Activated naive CD4-positive, alpha-beta T cell treated with anti-CD3 and anti-CD28 coated beads, Interleukin-2, amount 50 U/mL, for 72 hours (primary cell): ENCODE results near the gene RPL10A. TPM values are rescaled to one million over a fixed set of nuclear protein-coding genes. Genes with fewer than 3 reads are reported as not detected.

Source experiments
- ATAC-seq, 2 donors: fragments of 150-1000 bp; cut with Tn5 transposase; 2 replicates each; pipeline ENCODE4 v1.10.0; 2021; ENCODE audit warnings: mild to moderate bottlenecking in 2 of 2, moderate library complexity in 2 of 2
- DNase-seq, 2 donors: peaks; one replicate each; pipeline ENCODE4 v3.0.0; 2021 to 2022; ENCODE audit warnings: low spot score in 2 of 2
- H3K27ac Mint-ChIP-seq, 2 donors: one replicate each; pipeline ENCODE4 v1.8.0; 2022; ENCODE audit warnings: mild to moderate bottlenecking in 2 of 2, mixed read lengths in 2 of 2
- H3K36me3 Mint-ChIP-seq, 2 donors: one replicate each; pipeline ENCODE4 v1.8.0; 2022; ENCODE audit warnings: mixed read lengths in 2 of 2
- H3K9me3 Mint-ChIP-seq, 2 donors: one replicate each; pipeline ENCODE4 v1.8.0; 2022; ENCODE audit warnings: mixed read lengths in 2 of 2
- total RNA-seq, 2 donors: library from RNA; stranded (reverse); gene quantifications; one replicate each; pipeline ENCODE4 v1.2.3, GENCODE V29; 2022

The RPL10A gene
- total RNA-seq, 2 donors from 2014 or later, result 1,700 to 2,159 TPM

- H3K36me3 Mint-ChIP-seq, result no peaks in the 10 kb centered on the region
- no peaks in the 10 kb centered on the region for H3K9me3 Mint-ChIP-seq
- peak overlapping the region in 1 of 2 donors; percentile 85 for H3K27ac Mint-ChIP-seq
- ATAC-seq, result no peak
- no peak for DNase-seq
These were observed 25.2 kb downstream of the RPL10A start for GRCh38 chr6:35493307-35493983.

GRCh38 chr6:35494161-35494563, 26.0 kb downstream of the RPL10A start:
- Mint-ChIP-seq H3K9me3 (no peaks in the 10 kb centered on the region), H3K27ac (no peak overlapping the region), H3K36me3 (no peaks in the 10 kb centered on the region)
- ATAC-seq (no peak), DNase-seq (no peak)

GRCh38 chr6:35495258-35496035, 27.2 kb downstream of the RPL10A start:
- Mint-ChIP-seq H3K27ac (no peak overlapping the region), H3K9me3 (no peaks in the 10 kb centered on the region), H3K36me3 (no peaks in the 10 kb centered on the region)
- no peak for DNase-seq
- no peak for ATAC-seq

- no peaks in the 10 kb centered on the region for H3K9me3 Mint-ChIP-seq
- no peaks in the 10 kb centered on the region for H3K36me3 Mint-ChIP-seq
- DNase-seq, result no peak
- ATAC-seq, result peak in 1 of 2 donors; percentile 9
- no peak overlapping the region for H3K27ac Mint-ChIP-seq
These were observed 28.0 kb downstream of the RPL10A start for GRCh38 chr6:35496036-35496840.

- H3K36me3 Mint-ChIP-seq, result no peaks in the 10 kb centered on the region
- H3K9me3 Mint-ChIP-seq, result no peaks in the 10 kb centered on the region
- no peak within 1 kb of the TSS for H3K27ac Mint-ChIP-seq
- DNase-seq, result peak; percentile 64 to 71
- ATAC-seq, result peak; percentile 72 to 80
These were observed 28.8 kb downstream of the RPL10A start, which contains the start of gene TEAD3 for GRCh38 chr6:35496841-35497570. Gene TEAD3 (minus strand): TSS chr6:35497079.

- Mint-ChIP-seq H3K36me3 (no peaks in the 10 kb centered on the region), H3K9me3 (no peaks in the 10 kb centered on the region), H3K27ac (no peak overlapping the region)
- peak; percentile 44 to 65 for ATAC-seq
- DNase-seq, result peak in 1 of 2 donors; percentile 49
These were observed 29.6 kb downstream of the RPL10A start for GRCh38 chr6:35497571-35498421.

GRCh38 chr6:35498422-35499067, 30.3 kb downstream of the RPL10A start:
- Mint-ChIP-seq H3K27ac (no peak overlapping the region), H3K9me3 (no peaks in the 10 kb centered on the region), H3K36me3 (no peaks in the 10 kb centered on the region)
- ATAC-seq (no peak), DNase-seq (no peak)

GRCh38 chr6:35499372-35499771, 31.2 kb downstream of the RPL10A start:
- no peaks in the 10 kb centered on the region for H3K36me3 Mint-ChIP-seq
- no peak for ATAC-seq
- no peak for DNase-seq
- H3K9me3 Mint-ChIP-seq, result no peaks in the 10 kb centered on the region
- no peak overlapping the region for H3K27ac Mint-ChIP-seq

GRCh38 chr6:35500782-35501181, 32.6 kb downstream of the RPL10A start:
- H3K9me3 Mint-ChIP-seq, result no peaks in the 10 kb centered on the region
- ATAC-seq, result no peak
- no peaks in the 10 kb centered on the region for H3K36me3 Mint-ChIP-seq
- H3K27ac Mint-ChIP-seq, result no peak overlapping the region
- DNase-seq, result no peak

GRCh38 chr6:35501784-35502183, 33.6 kb downstream of the RPL10A start:
- DNase-seq (no peak), ATAC-seq (no peak)
- no peak overlapping the region for H3K27ac Mint-ChIP-seq
- H3K36me3 Mint-ChIP-seq, result no peaks in the 10 kb centered on the region
- no peaks in the 10 kb centered on the region for H3K9me3 Mint-ChIP-seq

- H3K9me3 Mint-ChIP-seq, result no peaks in the 10 kb centered on the region
- H3K36me3 Mint-ChIP-seq, result no peaks in the 10 kb centered on the region
- no peak overlapping the region for H3K27ac Mint-ChIP-seq
- DNase-seq, result no peak
- ATAC-seq, result no peak
These were observed 35.3 kb downstream of the RPL10A start for GRCh38 chr6:35503534-35503933.

- Mint-ChIP-seq H3K36me3 (no peaks in the 10 kb centered on the region), H3K9me3 (no peaks in the 10 kb centered on the region), H3K27ac (no peak overlapping the region)
- no peak for DNase-seq
- ATAC-seq, result no peak
These were observed 37.8 kb downstream of the RPL10A start for GRCh38 chr6:35505999-35506412.

GRCh38 chr6:35506536-35506935, 38.3 kb downstream of the RPL10A start:
- H3K36me3 Mint-ChIP-seq, result no peaks in the 10 kb centered on the region
- DNase-seq, result no peak
- no peak for ATAC-seq
- H3K27ac Mint-ChIP-seq, result no peak overlapping the region
- H3K9me3 Mint-ChIP-seq, result no peaks in the 10 kb centered on the region

GRCh38 chr6:35507221-35507620, 39.0 kb downstream of the RPL10A start:
- Mint-ChIP-seq H3K36me3 (no peaks in the 10 kb centered on the region), H3K9me3 (no peaks in the 10 kb centered on the region), H3K27ac (no peak overlapping the region)
- no peak for DNase-seq
- ATAC-seq, result no peak

- Mint-ChIP-seq H3K27ac (no peak overlapping the region), H3K36me3 (no peaks in the 10 kb centered on the region), H3K9me3 (no peaks in the 10 kb centered on the region)
- DNase-seq (no peak), ATAC-seq (no peak)
These were observed 39.8 kb downstream of the RPL10A start for GRCh38 chr6:35508027-35508426.
